Measurements from ENCODE around the gene PLP2.

The PLP2 gene

DNA sequence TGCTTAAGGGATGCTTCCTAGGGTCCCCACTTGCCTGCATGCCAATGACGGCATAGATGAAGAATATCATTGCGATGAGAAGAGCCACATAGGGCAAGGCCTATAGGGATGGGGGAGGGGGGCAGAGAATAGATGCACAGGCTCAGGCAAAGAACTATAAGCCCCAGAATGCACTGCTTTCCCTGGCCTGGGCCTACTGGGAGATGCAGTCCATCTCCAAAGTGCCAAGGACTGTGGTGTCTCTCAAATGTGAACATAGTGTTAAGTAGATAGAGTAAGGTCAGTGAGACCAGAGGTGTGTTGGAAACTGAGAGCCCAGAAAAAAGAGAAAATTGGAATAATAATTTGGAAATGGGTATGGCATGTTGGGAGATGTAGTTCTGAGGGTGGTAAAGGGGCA is 40.5 kb downstream of the PLP2 start:
- no peak for DNase-seq

DNA sequence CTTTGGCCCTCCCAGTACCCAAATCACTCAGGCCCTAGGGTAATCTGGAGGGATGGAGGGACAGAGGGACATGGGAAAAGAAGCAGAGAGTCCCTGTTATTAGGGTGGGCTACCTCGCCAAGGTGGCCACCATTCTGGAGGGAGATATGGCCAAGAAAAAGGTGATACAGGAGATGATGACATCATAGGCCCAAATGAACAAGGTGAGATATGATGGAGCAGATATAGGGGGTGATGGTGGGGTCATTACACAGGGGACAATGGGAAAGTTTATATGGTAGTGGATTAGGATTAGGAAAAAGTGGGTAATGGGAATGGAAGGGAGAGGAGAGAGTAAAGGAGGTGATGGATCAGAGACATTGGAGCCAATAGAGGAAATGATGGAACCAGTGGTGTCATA is 41.2 kb downstream of the PLP2 start:
- no peak for DNase-seq

- no peak for DNase-seq
Observed at GRCh38 chrX:49214416-49214815, 42.7 kb downstream of the PLP2 start.

DNA sequence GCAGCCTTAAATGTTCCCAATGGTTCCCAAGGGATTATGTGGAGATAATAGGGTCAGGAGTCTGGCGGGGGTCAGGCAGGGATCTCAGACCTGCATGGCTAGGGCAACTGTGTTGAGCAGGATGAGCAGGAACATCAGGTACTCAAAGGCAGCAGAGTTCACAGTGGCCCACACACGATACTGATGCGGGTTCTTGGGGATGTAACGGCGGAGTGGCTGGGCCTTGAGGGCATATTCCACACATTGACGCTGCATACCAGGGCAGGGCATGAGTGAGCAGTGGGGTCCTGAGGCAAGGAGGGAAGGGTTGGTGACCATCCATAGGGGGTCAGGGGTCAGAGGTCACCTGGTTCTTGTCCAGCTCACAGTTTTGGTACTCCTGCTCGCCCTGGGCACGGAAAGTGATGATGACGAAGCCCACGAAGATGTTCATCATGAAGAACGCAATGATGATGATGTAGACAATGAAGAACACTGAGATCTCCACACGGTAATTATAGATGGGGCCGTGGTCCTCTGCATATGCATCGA is 43.4 kb downstream of the PLP2 start:
- no peak for DNase-seq

GRCh38 chrX:49220100-49220499 is 48.4 kb downstream of the PLP2 start:
- no peak for DNase-seq

DNA sequence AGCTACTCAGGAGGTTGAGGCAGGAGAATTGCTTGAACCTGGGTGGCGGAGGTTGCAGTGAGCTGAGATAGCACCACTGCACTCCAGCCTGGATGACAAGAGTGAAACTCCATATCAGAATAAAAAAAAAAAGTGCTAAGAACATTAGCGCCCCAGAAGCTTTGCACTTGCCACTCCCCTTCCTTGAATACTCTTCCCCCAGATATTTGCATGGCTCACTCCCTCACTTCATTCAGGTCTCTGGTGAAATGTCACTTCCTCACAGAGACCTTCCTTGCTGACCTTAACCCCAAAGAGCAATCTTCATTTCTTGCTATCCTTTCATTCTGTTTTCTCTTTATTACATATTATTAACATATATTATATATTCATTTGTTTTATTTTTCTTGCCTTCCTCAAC is 50.2 kb downstream of the PLP2 start:
- no peak for DNase-seq
